HCT116 (cell line): ENCODE results near the gene AP5Z1. TPM values are rescaled to one million over a fixed set of nuclear protein-coding genes. Genes with fewer than 3 reads are reported as not detected.

Experiments used
- ATAC-seq: fragments of 200-7000 bp; cut with Tn5 transposase; 2 replicates; pipeline ENCODE4 v1.9.1; 2020; ENCODE audit warnings: mild to moderate bottlenecking, moderate library complexity
- BruUV-seq: library from RNA; stranded (reverse); fragments of 400-500 nt; replicated peaks from 2 replicates; lab custom pipeline; 2021; lab: Mats Ljungman, UMichigan
- CTCF ChIA-PET: fragments of 300-600 bp; sonication (Branson Sonifier 250); formaldehyde crosslinking; loops from one replicate; lab custom pipeline; 2021; ENCODE audit warnings: antibody characterized with exemption; lab: Charles Lee
- POLR2A ChIA-PET: fragments of 300-600, 350-600 bp; sonication (Branson Sonifier 250); formaldehyde crosslinking; loops from one replicate; lab custom pipeline; 2021; ENCODE audit warnings: antibody characterized with exemption; lab: Charles Lee
- RAD21 ChIA-PET, 2 experiments: fragments of 300-600 bp; sonication (Branson Sonifier 250); formaldehyde crosslinking; loops; one replicate each; lab custom pipeline; 2023; ENCODE audit warnings: low total read pairs in 2 of 2; ENCODE audit not compliant: uncharacterized antibody in 2 of 2, unreplicated experiment in 2 of 2, low non-redundant PET in 1 of 2; lab: Charles Lee
- DNase-seq: peaks from one replicate; pipeline ENCODE4 v3.0.0-alpha.2; 2010; ENCODE audit warnings: low read depth, low spot score
- H2AFZ ChIP-seq: fragments of 200-600 bp; shearing (Covaris generic), sonication (generic); 2 replicates; pipeline ENCODE4 v1.6.1; 2017; ENCODE audit warnings: low read depth, mixed run types, mixed read lengths, antibody characterized with exemption, low read length; ENCODE audit not compliant: poor library complexity, severe bottlenecking
- H3K27ac ChIP-seq: 2 replicates; pipeline ENCODE4 v1.5.1; 2012; ENCODE audit warnings: low read depth, low read length
- H3K27me3 ChIP-seq: fragments of 200-600 bp; sonication (generic); 2 replicates; pipeline ENCODE4 v1.6.1; 2016; ENCODE audit warnings: mixed run types, low read length, mixed read lengths; ENCODE audit not compliant: insufficient read depth
- H3K36me3 ChIP-seq, 2 experiments: fragments of 200-500 bp in 1 of 2; fragments of 200-600 bp in 1 of 2; sonication (Bioruptor generic) in 1 of 2; sonication (generic) in 1 of 2; 2 replicates each; pipeline versions ENCODE4 v1.5.1 to v1.6.1; 2014 to 2016; ENCODE audit warnings: low read length in 2 of 2, inconsistent platforms in 1 of 2, mixed read lengths in 1 of 2, mixed run types in 1 of 2; ENCODE audit not compliant: insufficient read depth in 2 of 2, control insufficient read depth in 1 of 2
- H3K4me1 ChIP-seq, 2 experiments: fragments of 200-600 bp in 1 of 2; sonication (generic) in 1 of 2; 2 replicates each; pipeline versions ENCODE4 v1.5.1 to v1.6.1; 2012 to 2017; ENCODE audit warnings: low read length in 2 of 2, inconsistent platforms in 1 of 2, mild to moderate bottlenecking in 1 of 2, mixed read lengths in 1 of 2, mixed run types in 1 of 2, moderate library complexity in 1 of 2; ENCODE audit not compliant: insufficient read depth in 2 of 2, control insufficient read depth in 1 of 2
- H3K4me2 ChIP-seq: fragments of 200-600 bp; sonication (generic); 2 replicates; pipeline ENCODE4 v1.6.1; 2017; ENCODE audit warnings: mixed run types, low read length, mixed read lengths
- H3K4me3 ChIP-seq, 2 experiments: fragments of 200-600 bp in 1 of 2; sonication (generic) in 1 of 2; replicated peaks in 1 of 2; 2 replicates each; pipeline ENCODE4 v1.5.1; 2011 to 2016; ENCODE audit warnings: low read length in 2 of 2, control low read depth in 1 of 2, low read depth in 1 of 2, mild to moderate bottlenecking in 1 of 2, mixed read lengths in 1 of 2, mixed run types in 1 of 2
- H3K79me2 ChIP-seq: fragments of 200-600 bp; sonication (generic); 2 replicates; pipeline ENCODE4 v1.6.1; 2017; ENCODE audit warnings: mild to moderate bottlenecking, mixed run types, low read length, moderate library complexity, mixed read lengths; ENCODE audit not compliant: insufficient read depth
- H3K9ac ChIP-seq: fragments of 200-600 bp; sonication (generic); 2 replicates; pipeline ENCODE4 v1.6.1; 2016; ENCODE audit warnings: low read length, mixed read lengths
- H3K9me2 ChIP-seq: fragments of 200-600 bp; sonication (generic), shearing (Covaris generic); 2 replicates; pipeline ENCODE4 v1.6.1; 2017; ENCODE audit warnings: mixed run types, mild to moderate bottlenecking, moderate library complexity; ENCODE audit not compliant: insufficient read depth
- H3K9me3 ChIP-seq, 2 experiments: fragments of 200-500 bp in 1 of 2; fragments of 200-600 bp in 1 of 2; sonication (Bioruptor generic) in 1 of 2; sonication (generic) in 1 of 2; 2 replicates each; pipeline ENCODE4 v1.6.1; 2014 to 2017; ENCODE audit warnings: low read length in 2 of 2, mixed read lengths in 2 of 2, inconsistent platforms in 1 of 2, low read depth in 1 of 2, mild to moderate bottlenecking in 1 of 2, mixed run types in 1 of 2, moderate library complexity in 1 of 2; ENCODE audit not compliant: control insufficient read depth in 1 of 2, insufficient read depth in 1 of 2
- H4K20me1 ChIP-seq: fragments of 200-600 bp; sonication (generic), shearing (Covaris generic); 2 replicates; pipeline ENCODE4 v1.6.1; 2017; ENCODE audit warnings: mixed run types, mild to moderate bottlenecking, moderate library complexity; ENCODE audit not compliant: insufficient read depth
- CBX3 ChIP-seq: IDR thresholded peaks from 2 replicates; pipeline ENCODE4 v1.6.1; 2012; ENCODE audit warnings: low read depth
- EGR1 ChIP-seq: IDR thresholded peaks from 2 replicates; pipeline ENCODE4 v1.6.1; 2012; ENCODE audit warnings: low read depth
- EZH2 ChIP-seq: fragments of 200-600 bp; sonication (generic); IDR thresholded peaks from 2 replicates; pipeline ENCODE4 v1.6.1; 2017; ENCODE audit warnings: antibody characterized with exemption, mixed run types
- EZH2phosphoT487 ChIP-seq: fragments of 200-600 bp; IDR thresholded peaks from 2 replicates; pipeline ENCODE4 v1.6.1; 2018; ENCODE audit warnings: antibody characterized with exemption, borderline replicate concordance
- FOSL1 ChIP-seq: IDR thresholded peaks from 2 replicates; pipeline ENCODE4 v1.6.1; 2012; ENCODE audit warnings: low read depth
- SP1 ChIP-seq: IDR thresholded peaks from 2 replicates; pipeline ENCODE4 v1.6.1; 2012; ENCODE audit warnings: low read depth
- SRF ChIP-seq: IDR thresholded peaks from 2 replicates; pipeline ENCODE4 v1.6.1; 2012; ENCODE audit warnings: low read depth
- ZFX ChIP-seq: fragments of 450-650 bp; IDR thresholded peaks from 2 replicates; pipeline ENCODE4 v1.6.1; 2017
- ZNF274 ChIP-seq: fragments of 200-500 bp; sonication (Bioruptor generic); IDR thresholded peaks from 2 replicates; pipeline ENCODE4 v1.6.1; 2014; ENCODE audit warnings: mild to moderate bottlenecking, low read depth, low read length, inconsistent platforms
- intact Hi-C: fragments of 100-400 bp; cut with micrococcal nuclease; formaldehyde crosslinking; loops from 2 replicates; pipeline ENCODE4 v1.10.0; 2022
- total RNA-seq: library from RNA; stranded (reverse); gene quantifications from one replicate; pipeline ENCODE4 v1.2.1, GENCODE V29; 2021; ENCODE audit not compliant: unreplicated experiment
- TF ChIP-seq, protein P1 (sequence below): IDR thresholded peaks from 2 replicates; pipeline ENCODE4 v1.6.1; 2012; ENCODE audit warnings: low read depth
- TF ChIP-seq, protein P2 (sequence below): IDR thresholded peaks from 2 replicates; pipeline ENCODE4 v1.6.1; 2012

The AP5Z1 gene
- total RNA-seq, 1 experiment from 2014 or later: 23.2 TPM

DNA sequence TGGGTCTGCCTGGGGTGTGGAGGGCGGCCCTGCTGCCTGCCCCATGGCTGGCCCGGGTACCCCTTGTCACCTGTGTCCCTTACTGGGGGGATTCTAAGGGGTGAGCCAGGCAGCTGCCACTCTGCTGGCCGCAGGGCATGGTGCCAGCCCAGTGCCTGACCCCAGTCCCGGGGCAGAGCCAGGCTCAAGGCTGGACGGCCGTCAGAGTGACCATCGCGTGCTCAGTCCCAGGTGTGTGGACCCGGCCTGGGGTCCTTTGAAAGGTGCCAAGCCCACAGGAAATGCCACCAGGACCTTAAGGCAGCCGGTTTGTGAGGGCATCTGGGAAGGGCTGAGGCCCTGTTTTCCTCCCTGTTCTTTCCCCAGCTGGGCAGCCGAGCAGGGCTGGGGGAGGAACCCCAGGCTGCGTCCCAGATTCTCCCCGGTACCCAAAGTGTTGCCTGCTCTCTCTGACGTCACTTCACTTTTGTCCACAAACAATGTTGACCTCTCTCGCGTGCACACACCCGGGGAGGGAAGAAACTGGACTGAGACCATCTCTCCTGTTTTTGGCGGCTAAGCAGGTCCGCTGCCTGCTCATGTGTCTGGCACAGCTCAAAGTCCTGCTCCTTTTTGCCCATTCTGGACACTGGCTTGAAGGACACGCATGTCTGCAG lies 48.8 kb downstream of the AP5Z1 start:
- Histone ChIP-seq H3K4me3 (no peak overlapping the region), H3K9ac (no peak overlapping the region), H3K9me2 (no peaks in the 10 kb centered on the region), H4K20me1 (no peaks in the 10 kb centered on the region), H3K27ac (no peak overlapping the region), H2AFZ (no peak overlapping the region), H3K4me2 (no peak overlapping the region), H3K79me2 (no peaks in the 10 kb centered on the region), H3K36me3 (no peaks in the 10 kb centered on the region), H3K27me3 (no peaks in the 10 kb centered on the region), H3K9me3 (no peaks in the 10 kb centered on the region), H3K4me1 (no peaks in the 10 kb centered on the region)
- RAD21 ChIA-PET: interaction anchor here in 1 of 2 experiments (0.6 kb wide), 1 partner anchor 48 kb away, joined by 5 read pairs; no protein-coding TSS in a partner anchor
- DNase-seq (no peak), ATAC-seq (no peak)
- BruUV-seq: no TSS peak
- CTCF ChIA-PET: no interaction called here
- intact Hi-C loops: no loop called here
- POLR2A ChIA-PET: no interaction called here
- TF ChIP-seq ZNF274 (no peak), FOSL1 (no peak), CBX3 (no peak), EZH2phosphoT487 (no peak), EZH2 (no peak), SP1 (no peak), EGR1 (no peak), ZFX (no peak), SRF (no peak)
- TF ChIP-seq, protein P1, sequence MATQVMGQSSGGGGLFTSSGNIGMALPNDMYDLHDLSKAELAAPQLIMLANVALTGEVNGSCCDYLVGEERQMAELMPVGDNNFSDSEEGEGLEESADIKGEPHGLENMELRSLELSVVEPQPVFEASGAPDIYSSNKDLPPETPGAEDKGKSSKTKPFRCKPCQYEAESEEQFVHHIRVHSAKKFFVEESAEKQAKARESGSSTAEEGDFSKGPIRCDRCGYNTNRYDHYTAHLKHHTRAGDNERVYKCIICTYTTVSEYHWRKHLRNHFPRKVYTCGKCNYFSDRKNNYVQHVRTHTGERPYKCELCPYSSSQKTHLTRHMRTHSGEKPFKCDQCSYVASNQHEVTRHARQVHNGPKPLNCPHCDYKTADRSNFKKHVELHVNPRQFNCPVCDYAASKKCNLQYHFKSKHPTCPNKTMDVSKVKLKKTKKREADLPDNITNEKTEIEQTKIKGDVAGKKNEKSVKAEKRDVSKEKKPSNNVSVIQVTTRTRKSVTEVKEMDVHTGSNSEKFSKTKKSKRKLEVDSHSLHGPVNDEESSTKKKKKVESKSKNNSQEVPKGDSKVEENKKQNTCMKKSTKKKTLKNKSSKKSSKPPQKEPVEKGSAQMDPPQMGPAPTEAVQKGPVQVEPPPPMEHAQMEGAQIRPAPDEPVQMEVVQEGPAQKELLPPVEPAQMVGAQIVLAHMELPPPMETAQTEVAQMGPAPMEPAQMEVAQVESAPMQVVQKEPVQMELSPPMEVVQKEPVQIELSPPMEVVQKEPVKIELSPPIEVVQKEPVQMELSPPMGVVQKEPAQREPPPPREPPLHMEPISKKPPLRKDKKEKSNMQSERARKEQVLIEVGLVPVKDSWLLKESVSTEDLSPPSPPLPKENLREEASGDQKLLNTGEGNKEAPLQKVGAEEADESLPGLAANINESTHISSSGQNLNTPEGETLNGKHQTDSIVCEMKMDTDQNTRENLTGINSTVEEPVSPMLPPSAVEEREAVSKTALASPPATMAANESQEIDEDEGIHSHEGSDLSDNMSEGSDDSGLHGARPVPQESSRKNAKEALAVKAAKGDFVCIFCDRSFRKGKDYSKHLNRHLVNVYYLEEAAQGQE: no peak
- TF ChIP-seq, protein P2, sequence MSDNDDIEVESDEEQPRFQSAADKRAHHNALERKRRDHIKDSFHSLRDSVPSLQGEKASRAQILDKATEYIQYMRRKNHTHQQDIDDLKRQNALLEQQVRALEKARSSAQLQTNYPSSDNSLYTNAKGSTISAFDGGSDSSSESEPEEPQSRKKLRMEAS: no peak
